ENCODE results near the gene TTBK2.
"Not testable (repeated sequence)": the region's sequence is repeated elsewhere in the genome, so short reads cannot be mapped to it uniquely, and the experiment has no call there.

TTBK2 gene

GRCh38 chr15:42908538-42908937, 12.0 kb downstream of the TTBK2 start:
- DNase-seq (ENCODE audit: low read depth in 3 of 3, low spot score in 1 of 3), result no peak

- no peak for DNase-seq (ENCODE audit: low read depth in 3 of 3, low spot score in 1 of 3)
Observed at GRCh38 chr15:42903388-42904324, 16.9 kb downstream of the TTBK2 start.

- not testable (repeated sequence) for DNase-seq (ENCODE audit: low read depth in 3 of 3, low spot score in 1 of 3)
Observed at GRCh38 chr15:42893911-42894310, 26.7 kb downstream of the TTBK2 start.

GRCh38 chr15:42891569-42891968, 29.0 kb downstream of the TTBK2 start:
- DNase-seq (ENCODE audit: low read depth in 3 of 3, low spot score in 1 of 3), result no peak

- DNase-seq (ENCODE audit: low read depth in 3 of 3, low spot score in 1 of 3), result no peak
Observed at GRCh38 chr15:42890161-42890913, 30.2 kb downstream of the TTBK2 start.

GRCh38 chr15:42887384-42887783, 33.2 kb downstream of the TTBK2 start:
- DNase-seq (ENCODE audit: low read depth in 3 of 3, low spot score in 1 of 3), result not testable (repeated sequence)

- no peak for DNase-seq (ENCODE audit: low read depth in 3 of 3, low spot score in 1 of 3)
Observed at GRCh38 chr15:42880121-42880520, 40.5 kb downstream of the TTBK2 start.

- no peak for DNase-seq (ENCODE audit: low read depth in 3 of 3, low spot score in 1 of 3)
Observed at GRCh38 chr15:42879443-42879842, 41.1 kb downstream of the TTBK2 start.

- DNase-seq (ENCODE audit: low read depth in 3 of 3, low spot score in 1 of 3), result no peak
Observed at GRCh38 chr15:42876224-42876623, 44.4 kb downstream of the TTBK2 start.

- DNase-seq (ENCODE audit: low read depth in 3 of 3, low spot score in 1 of 3), result no peak
Observed at GRCh38 chr15:42868683-42869082, 51.9 kb downstream of the TTBK2 start.

- DNase-seq (ENCODE audit: low read depth in 3 of 3, low spot score in 1 of 3), result no peak
Observed at GRCh38 chr15:42863572-42864239, 56.9 kb downstream of the TTBK2 start.

- DNase-seq (ENCODE audit: low read depth in 3 of 3, low spot score in 1 of 3), result no peak
Observed at GRCh38 chr15:42858999-42859789, 61.4 kb downstream of the TTBK2 start.

- DNase-seq (ENCODE audit: low read depth in 3 of 3, low spot score in 1 of 3), result no peak
Observed at GRCh38 chr15:42858540-42858939, 62.0 kb downstream of the TTBK2 start.

GRCh38 chr15:42854576-42854975, 66.0 kb downstream of the TTBK2 start:
- DNase-seq (ENCODE audit: low read depth in 3 of 3, low spot score in 1 of 3), result no peak

- no peak for DNase-seq (ENCODE audit: low read depth in 3 of 3, low spot score in 1 of 3)
Observed at GRCh38 chr15:42849836-42850235, 70.7 kb downstream of the TTBK2 start.

- DNase-seq (ENCODE audit: low read depth in 3 of 3, low spot score in 1 of 3), result no peak
Observed at GRCh38 chr15:42848846-42849245, 71.7 kb downstream of the TTBK2 start.

- no peak for DNase-seq (ENCODE audit: low read depth in 3 of 3, low spot score in 1 of 3)
Observed at GRCh38 chr15:42846647-42847046, 73.9 kb downstream of the TTBK2 start.

- DNase-seq (ENCODE audit: low read depth in 3 of 3, low spot score in 1 of 3), result no peak
Observed at GRCh38 chr15:42845581-42845980, 75.0 kb downstream of the TTBK2 start.

- DNase-seq (ENCODE audit: low read depth in 3 of 3, low spot score in 1 of 3), result no peak
Observed at GRCh38 chr15:42843699-42844098, 76.9 kb downstream of the TTBK2 start.

- DNase-seq (ENCODE audit: low read depth in 3 of 3, low spot score in 1 of 3), result no peak
Observed at GRCh38 chr15:42836251-42836650, 84.3 kb downstream of the TTBK2 start.

- no peak for DNase-seq (ENCODE audit: low read depth in 3 of 3, low spot score in 1 of 3)
Observed at GRCh38 chr15:42832576-42832975, 88.0 kb downstream of the TTBK2 start.

Data from stimulated activated CD4-positive, alpha-beta T cell treated with anti-CD3 and anti-CD28 coated beads, TNF-alpha, amount 100 ng/mL, for 1 hour (primary cell).